Measurements from ENCODE around the gene SENP3. TPM values are rescaled to one million over a fixed set of nuclear protein-coding genes. Genes with fewer than 3 reads are reported as not detected.
A peak's percentile ranks its signal among the peaks of the same experiment; 100 is the strongest.
"Not testable (repeated sequence)": the region's sequence is repeated elsewhere in the genome, so short reads cannot be mapped to it uniquely, and the experiment has no call there.

Gene SENP3
- total RNA-seq, 1 experiment from 2014 or later: 203 TPM

DNA sequence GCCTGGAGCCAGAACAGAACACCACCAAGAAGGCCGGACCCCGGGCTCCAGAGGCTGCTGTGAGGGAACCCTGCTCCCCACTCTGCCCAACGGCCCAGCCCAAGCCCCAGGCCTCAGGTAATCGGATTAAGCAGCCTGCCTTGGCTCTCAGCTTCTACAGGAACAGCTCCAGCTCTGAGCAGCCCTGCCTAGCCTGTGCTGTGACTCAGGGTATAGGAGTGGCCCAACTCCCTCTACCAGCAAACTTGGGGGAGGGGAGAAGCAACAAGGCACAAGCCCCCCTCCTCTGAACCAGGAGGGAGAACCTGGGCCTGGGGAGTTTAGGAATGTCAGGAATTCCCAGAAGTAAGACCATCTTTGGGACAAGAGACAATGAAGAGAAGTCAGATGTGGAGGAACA, 29.0 kb downstream of the SENP3 start:
- Histone ChIP-seq H3K4me3 (ENCODE audit: insufficient read depth, low read depth, low read length) (no peak overlapping the region), H3K27me3 (ENCODE audit: control insufficient read depth, insufficient read depth, low read length) (no peaks in the 10 kb centered on the region), H3K36me3 (replicated peaks; ENCODE audit: control insufficient read depth, insufficient read depth, low read length) (peaks cover 26% of the 10 kb centered on the region)
- DNase-seq: peak; percentile 86

DNA sequence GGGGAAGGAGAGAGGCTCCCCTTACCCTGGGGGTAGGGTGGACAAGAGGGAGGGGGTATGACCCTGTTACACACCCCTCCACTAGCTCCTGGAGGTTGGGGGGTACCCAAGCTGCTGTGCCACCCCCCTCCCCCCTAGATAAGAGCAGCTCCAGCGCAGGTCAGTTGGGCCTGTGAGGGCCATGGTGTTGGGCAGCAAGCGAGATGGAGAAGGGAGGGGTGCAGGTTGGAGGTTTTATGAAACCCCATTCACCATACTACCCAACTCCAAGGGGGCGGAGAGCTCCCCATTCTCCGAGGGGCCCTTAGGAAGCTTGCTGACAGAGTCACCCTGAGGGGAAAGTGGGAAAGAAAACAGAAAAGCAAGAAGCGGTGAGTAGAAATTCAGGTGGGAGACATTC, 29.9 kb downstream of the SENP3 start:
- Histone ChIP-seq H3K4me3 (ENCODE audit: insufficient read depth, low read depth, low read length) (no peak overlapping the region), H3K27me3 (ENCODE audit: control insufficient read depth, insufficient read depth, low read length) (no peaks in the 10 kb centered on the region)

DNA sequence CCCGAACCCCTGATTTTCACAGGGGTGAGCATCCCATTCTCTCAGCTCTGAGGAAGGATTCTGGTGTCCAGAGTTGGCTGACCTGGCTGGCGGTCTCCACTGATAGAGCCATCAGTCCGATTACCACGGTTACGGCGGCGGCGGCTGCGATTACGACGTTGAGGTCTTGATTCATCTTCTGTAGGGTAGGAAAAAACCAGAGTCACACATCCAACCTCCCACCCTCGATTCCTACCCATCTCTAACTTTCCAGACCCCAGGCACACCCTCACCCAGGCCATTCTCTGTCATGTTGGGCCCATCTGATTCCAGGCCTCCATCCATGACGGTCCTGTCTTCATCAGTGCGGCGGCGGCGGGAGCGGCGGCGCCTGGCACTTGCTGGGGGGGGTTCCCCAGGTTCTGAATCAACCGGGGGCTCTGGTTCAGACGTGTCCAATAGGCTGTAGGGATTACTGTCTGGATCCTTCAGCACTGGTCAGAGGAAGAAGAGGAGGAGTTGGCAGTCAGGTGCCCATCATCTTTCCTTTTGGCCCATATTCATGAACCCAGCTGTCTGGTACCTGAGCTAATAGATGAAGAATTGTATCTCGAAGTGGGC, 30.8 kb downstream of the SENP3 start:
- peak; percentile 29 for DNase-seq
- no peak overlapping the region for H3K4me3 ChIP-seq (ENCODE audit: insufficient read depth, low read depth, low read length)
- no peaks in the 10 kb centered on the region for H3K27me3 ChIP-seq (ENCODE audit: control insufficient read depth, insufficient read depth, low read length)
- peaks cover 28% of the 10 kb centered on the region for H3K36me3 ChIP-seq (replicated peaks; ENCODE audit: control insufficient read depth, insufficient read depth, low read length)

More for the DNA sequence above, 29.9 kb downstream of the SENP3 start:
- peak; percentile 30 for DNase-seq
- H3K36me3 ChIP-seq (replicated peaks; ENCODE audit: control insufficient read depth, insufficient read depth, low read length): peaks cover 28% of the 10 kb centered on the region

DNA sequence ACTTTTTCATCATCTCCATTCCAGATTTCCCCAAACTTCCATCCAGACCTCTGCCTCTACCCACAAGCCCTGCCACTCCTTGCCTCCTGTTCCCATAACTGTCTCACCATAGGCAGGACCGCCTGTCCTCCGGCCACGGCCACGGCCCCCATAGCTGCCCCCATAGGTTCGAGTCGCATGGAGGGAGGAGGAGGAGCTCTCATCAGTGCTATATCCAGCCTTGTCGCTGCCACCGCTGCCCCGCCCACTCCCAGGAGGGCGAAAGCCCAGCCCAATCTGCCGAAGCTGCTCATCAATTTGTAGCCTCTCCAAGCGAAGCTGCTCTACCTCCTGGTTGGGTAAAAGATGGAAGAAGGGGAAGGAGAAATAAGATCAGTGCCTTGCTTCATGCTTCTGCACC, 31.6 kb downstream of the SENP3 start:
- DNase-seq: peak; percentile 39
- Histone ChIP-seq H3K36me3 (replicated peaks; ENCODE audit: control insufficient read depth, insufficient read depth, low read length) (peaks cover 27% of the 10 kb centered on the region), H3K27me3 (ENCODE audit: control insufficient read depth, insufficient read depth, low read length) (no peaks in the 10 kb centered on the region)

DNA sequence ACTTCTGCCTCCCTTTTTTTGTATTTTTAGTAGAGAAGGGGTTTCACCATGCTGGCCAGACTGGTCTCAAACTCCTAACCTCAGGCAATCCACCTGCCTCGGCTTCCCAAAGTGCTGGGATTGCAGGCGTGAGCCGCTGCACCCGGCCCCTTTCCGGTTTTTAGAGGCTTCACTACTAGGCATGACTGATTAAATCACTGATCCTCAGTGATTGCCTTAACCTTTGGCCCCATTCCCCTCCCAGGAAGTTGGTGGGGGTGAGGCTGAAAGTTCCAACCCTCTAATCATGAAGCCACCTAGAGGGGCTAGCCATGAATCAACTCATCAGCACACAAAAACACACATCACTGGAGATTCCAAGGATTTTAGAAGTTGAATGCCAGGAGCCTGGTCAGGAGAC, 35.8 kb downstream of the SENP3 start:
- not testable (repeated sequence) for H3K27me3 ChIP-seq (ENCODE audit: control insufficient read depth, insufficient read depth, low read length); DNase-seq; H3K4me3 ChIP-seq (ENCODE audit: insufficient read depth, low read depth, low read length)
- H3K36me3 ChIP-seq (replicated peaks; ENCODE audit: control insufficient read depth, insufficient read depth, low read length): peaks cover 38% of the 10 kb centered on the region

More for the DNA sequence above, 31.6 kb downstream of the SENP3 start:
- no peak overlapping the region for H3K4me3 ChIP-seq (ENCODE audit: insufficient read depth, low read depth, low read length)

DNA sequence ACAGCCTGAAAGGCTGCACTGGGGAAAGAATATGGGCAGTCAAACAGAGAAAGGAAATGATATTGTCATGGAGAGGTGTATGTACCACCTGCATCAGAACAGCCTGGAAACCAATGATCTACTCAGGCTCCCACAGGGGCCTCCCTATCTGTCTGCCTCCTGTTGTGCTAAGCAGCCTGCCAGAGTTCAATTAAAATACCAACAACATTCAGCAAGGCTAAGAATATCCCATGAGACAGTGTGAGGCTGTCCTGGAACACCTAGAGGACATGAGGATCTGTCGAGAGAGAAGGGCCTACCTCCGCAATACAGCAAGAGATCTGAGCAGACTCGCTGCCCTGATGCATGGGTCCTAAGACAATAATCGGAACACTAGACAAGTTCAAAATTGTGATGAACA, 44.6 kb downstream of the SENP3 start:
- H3K4me3 ChIP-seq (ENCODE audit: insufficient read depth, low read depth, low read length): no peak overlapping the region
- no peak for DNase-seq
- H3K36me3 ChIP-seq (replicated peaks; ENCODE audit: control insufficient read depth, insufficient read depth, low read length): peaks cover 21% of the 10 kb centered on the region
- no peaks in the 10 kb centered on the region for H3K27me3 ChIP-seq (ENCODE audit: control insufficient read depth, insufficient read depth, low read length)

DNA sequence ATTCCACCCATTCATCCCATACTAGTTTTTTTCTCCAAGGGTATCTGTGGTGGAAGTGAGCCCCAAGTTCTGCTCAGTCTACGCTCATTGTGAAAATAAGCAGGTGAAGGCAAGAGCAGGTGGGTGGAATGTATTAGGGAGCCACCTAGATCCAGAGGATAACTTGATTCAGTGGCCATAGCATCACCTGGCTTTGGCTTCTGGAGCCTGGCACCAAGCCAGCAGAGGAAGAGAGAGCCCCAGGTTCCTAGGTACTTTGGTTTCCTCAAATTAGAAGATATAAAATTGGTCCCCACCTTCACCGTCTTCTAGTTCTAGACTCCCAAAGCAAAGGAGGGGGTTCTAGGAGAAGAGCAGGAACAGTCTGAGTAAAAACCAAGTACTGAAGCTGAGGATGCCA, 48.9 kb downstream of the SENP3 start:
- peaks cover 4% of the 10 kb centered on the region; the same call in 1 of the 2 replicates for H3K36me3 ChIP-seq (replicated peaks; ENCODE audit: control insufficient read depth, insufficient read depth, low read length)
- no peak overlapping the region for H3K4me3 ChIP-seq (ENCODE audit: insufficient read depth, low read depth, low read length)
- no peaks in the 10 kb centered on the region; the same call in 1 of the 2 replicates for H3K27me3 ChIP-seq (ENCODE audit: control insufficient read depth, insufficient read depth, low read length)
- no peak for DNase-seq

DNA sequence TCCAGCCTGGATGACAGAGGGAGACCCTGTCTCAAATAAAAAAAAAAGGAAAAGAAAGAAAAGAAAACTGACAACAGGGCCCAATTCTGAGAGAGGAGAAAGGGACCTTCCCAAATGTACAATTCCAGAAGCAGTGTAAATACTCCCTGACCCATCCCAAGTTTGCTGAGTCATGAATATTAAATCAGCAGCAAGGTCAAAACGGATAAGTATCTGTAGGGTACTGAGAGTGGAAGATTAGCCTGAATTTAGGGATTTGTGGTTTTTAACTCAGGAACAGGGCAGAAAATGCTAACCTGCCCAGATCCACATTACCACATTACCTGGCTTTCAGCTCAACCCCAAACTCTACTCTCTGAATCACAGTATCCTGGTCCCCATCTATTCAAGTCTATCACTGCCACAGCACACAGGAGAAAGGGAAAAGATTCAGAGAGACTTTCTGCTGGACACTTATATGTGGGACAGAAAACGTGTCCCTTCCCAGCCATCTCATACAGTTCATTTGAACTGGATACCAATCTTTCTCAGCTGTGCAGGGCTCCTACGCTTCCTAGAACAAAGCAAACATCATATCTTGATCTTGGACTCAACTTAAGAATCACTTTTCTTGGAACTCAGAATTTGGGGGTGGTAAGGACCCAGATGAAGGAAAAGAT, 50.0 kb downstream of the SENP3 start:
- H3K36me3 ChIP-seq (replicated peaks; ENCODE audit: control insufficient read depth, insufficient read depth, low read length): peaks cover 2% of the 10 kb centered on the region; the same call in 1 of the 2 replicates
- no peak for DNase-seq
- H3K27me3 ChIP-seq (ENCODE audit: control insufficient read depth, insufficient read depth, low read length): no peaks in the 10 kb centered on the region; the same call in 1 of the 2 replicates
- no peak overlapping the region for H3K4me3 ChIP-seq (ENCODE audit: insufficient read depth, low read depth, low read length)

DNA sequence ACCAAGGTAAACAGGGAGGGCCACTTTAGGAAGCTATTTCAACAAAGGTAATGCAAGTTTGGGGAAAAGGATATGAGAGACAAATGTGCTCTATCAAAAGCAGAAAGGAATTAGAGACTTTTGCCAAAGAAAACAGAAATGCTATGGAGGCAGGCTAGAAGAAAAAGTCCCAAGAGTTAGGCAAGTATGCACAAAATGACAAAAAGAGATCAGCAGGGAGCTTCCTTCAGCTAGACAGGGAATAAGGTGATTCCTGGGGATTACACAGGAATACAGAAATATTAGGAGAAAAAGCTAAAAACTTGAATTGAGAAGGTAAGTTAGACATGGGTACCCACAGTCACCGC, 50.5 kb downstream of the SENP3 start:
- Histone ChIP-seq H3K27me3 (ENCODE audit: control insufficient read depth, insufficient read depth, low read length) (no peaks in the 10 kb centered on the region; the same call in 1 of the 2 replicates), H3K36me3 (replicated peaks; ENCODE audit: control insufficient read depth, insufficient read depth, low read length) (peaks cover 2% of the 10 kb centered on the region; the same call in 1 of the 2 replicates), H3K4me3 (ENCODE audit: insufficient read depth, low read depth, low read length) (no peak overlapping the region)
- no peak for DNase-seq

DNA sequence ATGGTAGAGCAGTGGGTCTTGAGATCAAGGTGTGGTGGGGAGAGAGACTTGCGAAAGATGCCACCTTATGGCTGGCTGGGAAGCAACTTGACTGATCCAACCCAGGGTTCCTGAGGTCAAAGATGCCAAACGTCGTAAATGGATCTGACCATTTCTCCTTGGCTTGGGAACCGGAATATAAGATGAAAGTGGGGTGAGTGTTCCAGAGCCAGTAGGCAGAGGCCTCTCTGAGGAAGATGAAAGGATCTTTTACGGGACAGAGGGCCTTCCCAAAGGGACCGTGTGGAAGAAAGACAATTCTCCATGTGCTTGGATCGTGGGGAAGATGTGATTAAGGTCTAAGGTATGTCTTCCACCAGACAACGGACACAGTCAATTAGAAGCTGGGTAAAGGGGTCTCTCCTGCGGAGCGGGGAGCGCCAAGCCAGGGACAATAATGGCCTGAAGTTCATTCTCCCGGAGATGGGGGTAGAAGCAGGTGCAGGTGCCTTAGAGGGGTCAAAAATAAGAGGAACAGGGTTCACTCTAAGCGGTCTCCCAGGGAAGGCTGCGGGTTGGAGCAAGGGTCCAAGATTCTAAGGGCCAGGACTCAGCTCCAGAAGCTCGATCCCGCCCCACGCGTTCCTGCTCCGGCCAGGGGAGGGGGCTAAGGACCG, 52.2 kb downstream of the SENP3 start:
- peak overlapping the region; percentile 79 for H3K4me3 ChIP-seq (ENCODE audit: insufficient read depth, low read depth, low read length)
- no peak for DNase-seq
- no peaks in the 10 kb centered on the region; the same call in 1 of the 2 replicates for H3K27me3 ChIP-seq (ENCODE audit: control insufficient read depth, insufficient read depth, low read length)
- H3K36me3 ChIP-seq (replicated peaks; ENCODE audit: control insufficient read depth, insufficient read depth, low read length): peaks cover 2% of the 10 kb centered on the region; the same call in 1 of the 2 replicates

DNA sequence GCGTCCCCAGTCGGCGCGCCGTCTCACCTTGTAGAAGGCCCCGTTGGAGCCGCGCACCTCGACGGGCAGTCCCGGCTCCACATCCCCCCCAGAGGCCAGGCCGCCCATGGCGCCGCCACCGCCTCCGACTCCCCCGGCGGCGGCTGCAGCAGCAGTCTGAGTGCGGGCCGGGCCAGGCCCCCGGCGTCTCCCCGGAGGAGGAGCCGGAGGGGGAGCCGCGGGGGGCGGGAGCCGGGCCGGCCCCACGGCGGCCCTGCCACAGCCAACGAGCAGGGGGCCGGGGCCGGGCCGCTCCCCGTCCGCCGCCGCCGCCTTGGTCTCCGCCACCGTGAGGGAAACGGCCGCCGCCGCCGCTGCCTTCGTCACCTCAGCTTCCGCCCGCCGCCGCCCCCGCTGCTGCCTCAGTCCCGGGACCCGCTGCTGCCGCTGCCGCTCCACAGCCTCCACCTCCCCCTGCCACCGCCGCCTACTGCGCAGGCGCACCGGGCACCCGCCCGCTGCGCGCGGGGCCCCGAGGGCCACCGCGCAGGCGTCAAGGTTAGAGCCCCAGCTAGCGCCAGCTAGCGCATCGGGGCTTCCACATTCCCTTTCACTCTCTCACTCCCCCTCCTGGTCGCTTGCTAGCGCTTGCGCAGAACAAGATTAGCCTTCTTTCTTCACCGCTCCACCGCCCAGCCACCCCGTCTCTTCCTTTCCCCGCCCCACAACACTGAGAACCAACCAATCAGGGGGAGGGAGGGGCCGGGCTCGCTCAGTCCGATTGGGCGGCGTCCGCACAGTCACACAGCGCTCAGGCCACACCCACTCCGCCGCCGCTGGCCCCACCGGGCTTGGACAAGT, 52.9 kb downstream of the SENP3 start, which contains the start of gene FXR2:
FXR2 (minus strand) TSS at position 473 of the 840 bp plus-strand sequence; CDS start at position 108, 365 bp downstream.
- Histone ChIP-seq H3K27me3 (ENCODE audit: control insufficient read depth, insufficient read depth, low read length) (no peaks in the 10 kb centered on the region; the same call in 1 of the 2 replicates), H3K4me3 (ENCODE audit: insufficient read depth, low read depth, low read length) (peak within 1 kb of the TSS; percentile 79), H3K36me3 (replicated peaks; ENCODE audit: control insufficient read depth, insufficient read depth, low read length) (peaks cover 2% of the 10 kb centered on the region; the same call in 1 of the 2 replicates)
- peak; percentile 100 for DNase-seq

DNA sequence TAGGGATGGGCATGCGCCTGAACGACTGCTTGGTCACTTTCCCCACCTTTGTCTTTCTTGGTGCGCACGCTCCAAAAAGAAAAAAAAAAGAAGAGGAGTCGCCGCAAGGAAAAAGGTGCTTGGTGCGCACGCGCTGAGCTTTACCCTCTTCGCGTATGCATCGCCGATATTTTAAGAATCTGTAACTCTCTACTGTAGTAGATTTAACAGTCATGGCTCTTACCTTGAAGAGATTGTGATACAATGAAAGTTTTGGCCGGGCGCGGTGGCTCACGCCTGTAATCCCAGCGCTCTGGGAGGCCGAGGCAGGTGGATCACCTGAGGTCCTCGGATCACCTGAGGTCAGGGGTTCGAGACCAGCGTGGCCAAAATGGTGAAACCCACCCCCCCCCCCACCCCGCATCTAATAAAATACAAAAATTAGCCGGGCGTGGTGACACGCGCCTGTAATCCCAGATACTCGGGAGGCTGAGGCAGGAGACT, 53.6 kb downstream of the SENP3 start:
- Histone ChIP-seq H3K27me3 (ENCODE audit: control insufficient read depth, insufficient read depth, low read length) (no peaks in the 10 kb centered on the region; the same call in 1 of the 2 replicates), H3K4me3 (ENCODE audit: insufficient read depth, low read depth, low read length) (peak overlapping the region; percentile 33; the same call in 1 of the 2 replicates), H3K36me3 (replicated peaks; ENCODE audit: control insufficient read depth, insufficient read depth, low read length) (peaks cover 2% of the 10 kb centered on the region; the same call in 1 of the 2 replicates)
- DNase-seq: no peak

DNA sequence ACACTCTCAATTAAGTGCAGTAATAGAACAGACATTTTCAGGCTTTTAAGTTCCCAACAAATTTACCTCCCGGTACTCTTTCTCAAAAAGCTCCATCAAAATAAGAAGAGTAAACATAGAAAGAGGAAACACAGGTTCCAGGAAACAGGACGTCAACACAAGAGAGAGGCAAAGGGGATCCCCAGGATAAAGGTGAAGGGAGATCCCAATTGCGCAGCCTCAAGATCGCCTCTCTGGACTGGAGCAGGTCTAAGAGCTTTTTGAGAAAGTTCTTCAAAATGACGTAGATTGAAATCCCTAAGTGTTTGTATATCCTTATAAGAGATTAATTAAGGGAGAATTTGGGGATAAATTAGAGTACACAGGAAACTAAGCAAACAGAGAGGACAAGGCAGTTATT, 56.9 kb downstream of the SENP3 start:
- no peaks in the 10 kb centered on the region for H3K36me3 ChIP-seq (replicated peaks; ENCODE audit: control insufficient read depth, insufficient read depth, low read length)
- no peak overlapping the region for H3K4me3 ChIP-seq (ENCODE audit: insufficient read depth, low read depth, low read length)
- DNase-seq: no peak
- no peaks in the 10 kb centered on the region; the same call in 1 of the 2 replicates for H3K27me3 ChIP-seq (ENCODE audit: control insufficient read depth, insufficient read depth, low read length)

DNA sequence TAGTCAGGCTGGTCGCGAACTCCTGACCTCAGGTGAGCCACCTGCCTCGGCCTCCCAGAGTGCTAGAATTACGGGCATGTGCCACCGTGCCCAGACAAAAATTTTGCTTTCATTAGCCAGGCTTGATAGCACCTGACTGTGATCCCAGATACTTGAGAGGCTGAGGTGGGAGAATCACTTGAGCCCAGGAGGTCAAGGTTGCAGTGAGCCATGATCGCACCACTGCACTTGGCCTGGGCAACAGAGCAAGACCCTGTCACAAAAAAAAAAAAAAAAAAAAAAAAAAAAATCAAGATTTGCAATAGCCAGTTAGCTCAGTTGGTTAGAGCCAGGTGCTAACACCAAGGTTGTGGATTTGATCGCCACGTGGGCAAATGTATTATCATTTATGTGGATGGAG, 59.1 kb downstream of the SENP3 start:
- Histone ChIP-seq H3K36me3 (replicated peaks; ENCODE audit: control insufficient read depth, insufficient read depth, low read length) (no peaks in the 10 kb centered on the region), H3K27me3 (ENCODE audit: control insufficient read depth, insufficient read depth, low read length) (no peaks in the 10 kb centered on the region), H3K4me3 (ENCODE audit: insufficient read depth, low read depth, low read length) (no peak overlapping the region)
- no peak for DNase-seq

Measured in H7 (cell line).